Stimulated activated CD4-positive, alpha-beta T cell treated with anti-CD3 and anti-CD28 coated beads, Interleukin-15, amount 100 ng/mL, for 24 hours (primary cell): ENCODE measurements around the gene ACBD4.

Experiments used
- DNase-seq: peaks from one replicate; pipeline ENCODE4 v3.0.0-alpha.2; 2020

The ACBD4 gene

DNA sequence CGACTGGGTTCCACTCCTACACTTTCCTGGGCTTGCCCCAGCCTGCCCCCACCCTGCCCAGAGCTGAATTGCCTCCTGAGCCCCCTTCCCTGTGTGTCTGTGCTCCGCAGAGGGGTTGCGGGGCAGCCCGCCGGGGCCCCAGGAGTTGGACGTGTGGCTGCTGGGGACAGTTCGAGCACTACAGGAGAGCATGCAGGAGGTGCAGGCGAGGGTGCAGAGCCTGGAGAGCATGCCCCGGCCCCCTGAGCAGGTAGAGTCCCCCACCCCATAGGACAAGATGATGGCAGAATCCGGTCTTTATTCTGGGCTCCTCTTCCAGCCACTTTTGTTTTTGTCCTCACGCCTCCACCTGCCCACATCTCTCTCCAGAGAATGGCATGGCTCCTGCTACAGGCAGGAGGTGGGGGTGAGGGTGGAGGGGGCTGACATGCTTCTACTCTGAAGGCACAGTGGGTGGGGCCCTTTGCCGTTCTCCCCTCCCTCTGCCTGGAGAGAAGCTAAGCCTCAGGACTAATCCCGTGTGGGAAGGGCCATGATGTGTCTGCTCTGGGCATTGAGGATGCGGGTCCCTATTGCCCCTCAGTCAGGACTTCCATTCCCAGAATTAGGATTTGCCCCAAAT is 3.5 kb downstream of the ACBD4 start:
- DNase-seq = no peak

DNA sequence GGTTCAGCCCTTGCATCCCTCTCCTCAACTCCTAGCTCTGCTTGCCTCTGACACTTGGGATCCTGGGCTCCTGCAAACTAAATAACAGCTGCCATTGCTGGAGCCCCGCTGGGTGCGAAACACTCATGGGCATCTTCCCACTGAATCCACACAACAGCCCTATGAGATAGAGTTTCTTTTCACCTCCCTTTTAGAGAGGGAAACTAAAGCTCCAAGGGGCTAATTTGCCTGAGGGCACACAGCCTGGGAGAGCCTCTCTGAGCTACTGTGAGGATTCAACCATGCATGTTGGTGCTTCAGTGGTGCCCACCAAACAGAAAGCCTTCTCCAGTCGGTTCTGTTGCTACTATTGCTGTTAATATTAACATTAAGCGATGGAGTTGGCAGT is 4.0 kb downstream of the ACBD4 start:
- no peak for DNase-seq

DNA sequence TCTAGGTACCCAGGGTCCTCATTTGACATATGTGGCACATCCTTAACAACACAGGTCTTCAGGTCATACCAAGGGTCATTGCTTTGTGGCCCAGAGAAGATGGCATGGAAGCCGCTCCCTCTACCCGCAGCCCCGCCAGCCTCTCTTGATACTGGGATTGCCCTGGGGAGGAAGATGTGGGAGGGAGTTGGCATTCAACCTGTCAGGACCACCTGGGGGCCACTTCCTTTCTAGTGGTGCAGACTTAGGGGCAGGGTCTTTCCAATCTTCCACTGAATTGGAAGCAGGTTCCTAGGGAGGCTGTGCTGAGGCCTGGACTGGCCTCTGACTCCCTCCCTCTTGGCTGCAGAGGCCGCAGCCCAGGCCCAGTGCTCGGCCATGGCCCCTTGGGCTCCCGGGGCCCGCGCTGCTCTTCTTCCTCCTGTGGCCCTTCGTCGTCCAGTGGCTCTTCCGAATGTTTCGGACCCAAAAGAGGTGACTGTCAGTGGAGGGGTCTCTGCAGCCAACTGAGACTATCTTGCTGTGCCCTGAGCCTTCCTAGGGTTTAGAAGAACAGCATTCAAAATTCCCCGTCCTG is 7.7 kb downstream of the ACBD4 start:
- no peak for DNase-seq

DNA sequence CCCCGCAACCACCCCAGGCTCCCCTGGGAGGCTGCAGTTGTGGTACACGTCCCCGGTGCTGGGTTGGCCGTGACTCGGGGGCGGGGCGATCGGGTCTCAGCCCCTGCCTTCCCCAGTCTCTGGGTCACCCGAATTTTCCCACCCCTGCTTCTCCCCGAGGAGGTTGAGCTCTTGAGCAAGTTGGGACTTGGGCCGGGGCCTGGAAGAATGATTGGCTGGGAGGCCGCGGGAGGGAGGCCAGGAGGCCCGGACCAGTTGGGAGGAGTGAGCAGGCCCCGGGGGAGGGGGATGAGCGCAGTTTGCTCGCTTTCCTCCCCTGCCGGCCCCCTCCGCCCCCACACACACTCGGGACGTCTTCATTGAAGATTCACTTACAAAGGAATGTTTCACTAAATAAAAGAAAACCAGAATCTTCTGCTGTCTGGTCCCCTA is 8.3 kb downstream of the ACBD4 start:
- peak; percentile 51 for DNase-seq

DNA sequence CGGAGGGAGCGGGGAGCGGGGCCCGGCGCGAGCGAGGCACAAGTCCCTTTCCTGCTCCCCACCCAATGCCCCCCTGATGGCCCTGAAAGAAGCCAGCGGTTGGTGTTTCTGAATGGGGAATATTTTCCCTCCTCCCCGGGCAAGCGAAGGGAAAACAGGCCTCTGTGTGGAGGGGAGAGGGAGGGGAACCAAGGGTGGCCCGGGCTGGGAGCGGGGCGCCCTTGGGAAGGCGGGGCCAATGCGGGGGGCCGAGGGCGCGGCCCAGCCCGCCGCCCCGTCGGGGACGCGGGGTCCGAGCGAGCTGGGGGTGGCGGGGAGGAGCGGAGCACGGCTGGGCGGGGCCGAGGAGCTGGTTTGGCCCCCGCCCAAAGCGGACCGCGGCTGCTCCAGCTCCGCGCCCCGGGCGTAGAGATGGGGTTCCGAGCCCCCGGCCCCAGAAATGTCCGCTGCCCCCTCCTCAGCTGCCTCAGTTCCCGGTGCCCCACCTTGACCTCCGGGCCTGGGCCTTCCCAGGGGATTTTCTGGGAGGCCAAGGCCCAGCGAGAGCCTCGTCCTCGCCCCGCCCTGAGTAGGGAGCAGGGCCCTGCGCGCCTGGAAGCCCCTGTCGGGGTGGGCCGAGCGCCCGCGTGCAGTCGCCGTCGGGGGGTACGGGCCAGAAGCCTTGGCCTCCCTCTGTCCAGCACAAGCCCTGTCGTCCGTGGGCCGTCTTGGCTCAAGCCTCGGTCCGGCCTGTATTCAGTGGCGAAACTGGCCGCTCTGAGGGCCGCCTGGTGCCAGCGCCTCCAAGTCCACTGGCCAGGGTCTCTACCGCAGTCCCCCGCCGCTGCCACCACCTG is 8.9 kb downstream of the ACBD4 start:
- DNase-seq = peak; percentile 56

DNA sequence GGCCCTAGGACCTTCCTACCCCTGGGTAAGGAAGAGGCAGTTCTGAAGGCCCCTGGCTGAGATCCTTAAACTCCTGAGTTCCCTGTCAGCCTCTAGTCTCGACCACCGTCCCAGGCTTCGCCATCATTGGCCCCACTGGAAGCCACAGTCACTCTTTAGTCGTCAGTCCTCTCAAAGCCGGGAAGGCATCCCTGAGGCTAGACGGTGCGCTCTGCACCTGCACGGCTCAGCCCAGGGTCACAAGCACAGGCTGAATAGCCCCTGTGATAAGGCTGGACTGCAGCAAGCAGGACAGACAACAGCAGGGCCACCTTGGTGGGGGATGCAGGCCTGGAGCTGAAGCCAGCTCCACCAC is 9.5 kb downstream of the ACBD4 start:
- DNase-seq = no peak

DNA sequence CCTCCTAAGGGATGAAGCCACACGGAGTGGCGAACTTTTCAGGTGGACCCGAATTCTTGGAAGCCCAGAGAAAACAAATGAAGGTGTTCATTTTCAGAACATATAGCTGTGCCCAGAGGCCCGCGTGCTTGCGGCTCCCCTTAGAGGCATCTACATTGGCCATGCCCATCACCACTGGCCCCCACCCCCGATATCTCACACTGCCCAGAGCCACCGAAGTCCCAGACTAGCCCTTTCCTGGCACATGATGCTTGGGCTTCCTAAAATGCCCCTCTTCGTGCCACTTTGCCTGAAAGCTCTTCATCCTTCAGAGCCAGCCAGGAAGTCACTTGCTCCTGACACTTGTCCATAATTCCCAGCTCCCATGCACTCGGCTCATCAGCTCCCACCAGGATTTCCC is 10.7 kb downstream of the ACBD4 start:
- DNase-seq = no peak

DNA sequence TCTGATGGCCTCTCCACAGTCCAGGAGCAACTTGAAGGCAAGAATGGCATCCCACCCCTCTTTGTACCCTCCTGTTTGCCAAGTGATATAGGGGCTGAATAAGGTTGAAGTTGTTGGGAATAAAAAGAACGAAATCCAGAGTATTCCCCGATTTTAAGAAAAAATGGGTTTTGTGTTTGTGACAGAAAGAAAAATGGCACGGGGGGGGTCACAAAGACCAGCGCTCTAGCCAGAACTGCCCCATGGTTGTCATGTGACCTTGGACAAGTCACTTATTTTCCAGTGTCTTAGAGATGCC is 11.1 kb downstream of the ACBD4 start:
- no peak for DNase-seq

DNA sequence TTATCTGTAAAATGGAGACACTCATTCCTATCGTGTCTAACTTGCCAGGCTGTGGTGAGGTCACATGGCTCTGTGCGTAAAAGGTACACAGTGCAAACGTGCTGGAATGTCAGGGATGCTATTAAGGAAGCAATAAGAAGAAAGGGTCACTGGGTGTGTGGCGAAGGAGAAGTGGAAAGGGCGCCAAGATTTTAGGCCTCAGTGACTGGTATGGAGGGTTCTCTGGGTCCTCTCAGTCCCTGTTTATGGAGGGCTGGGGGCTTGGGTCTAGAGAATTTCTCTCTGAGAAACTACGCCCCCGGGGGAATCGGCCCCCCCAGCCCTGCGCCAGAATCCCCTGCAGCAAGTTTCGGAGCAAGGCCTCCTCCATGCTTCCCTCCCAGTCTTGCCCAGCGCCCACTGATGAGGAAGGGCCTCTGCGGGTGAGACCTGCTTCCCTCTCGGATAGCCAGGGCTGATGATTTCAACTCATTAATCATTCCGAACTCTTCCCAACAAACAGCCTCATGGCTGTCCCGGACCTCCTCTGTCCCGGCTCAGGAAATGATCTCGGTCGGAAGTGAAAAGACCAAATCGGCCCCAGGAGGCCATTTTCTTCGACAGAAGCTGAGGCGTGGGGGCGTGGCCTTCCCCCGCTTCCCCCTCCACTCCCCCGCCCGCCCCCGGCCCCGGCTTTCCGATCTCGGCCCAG is 11.5 kb downstream of the ACBD4 start:
- peak; percentile 25 for DNase-seq

DNA sequence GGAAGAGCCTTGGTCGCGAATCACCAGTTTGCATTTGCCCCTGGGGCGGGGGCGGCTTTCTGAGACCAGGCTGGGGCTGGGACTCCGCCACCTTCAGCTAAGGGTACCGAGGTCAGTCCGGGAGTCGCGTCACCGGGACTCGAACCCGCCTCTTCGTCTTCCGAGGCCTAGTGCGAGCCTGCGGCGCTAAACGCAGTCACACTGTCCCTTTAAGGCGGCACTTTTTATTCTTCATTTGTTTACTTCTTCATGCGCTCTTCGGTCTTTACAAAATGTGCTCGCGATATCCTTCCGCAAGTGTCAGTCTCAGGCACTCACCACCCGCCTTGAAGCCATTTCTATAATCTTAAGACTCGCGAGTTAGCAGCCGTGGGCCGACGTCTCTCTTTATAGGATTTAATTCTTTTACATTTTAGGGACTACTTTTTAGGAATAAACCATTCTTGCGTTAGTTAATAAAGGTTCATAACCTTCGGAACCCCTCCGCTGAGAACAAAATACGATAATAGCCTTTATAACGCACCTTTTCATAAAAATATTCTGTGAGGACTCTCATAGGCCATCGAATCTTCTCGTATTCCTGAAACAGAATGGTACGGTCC is 12.2 kb downstream of the ACBD4 start:
- DNase-seq = peak; percentile 86

DNA sequence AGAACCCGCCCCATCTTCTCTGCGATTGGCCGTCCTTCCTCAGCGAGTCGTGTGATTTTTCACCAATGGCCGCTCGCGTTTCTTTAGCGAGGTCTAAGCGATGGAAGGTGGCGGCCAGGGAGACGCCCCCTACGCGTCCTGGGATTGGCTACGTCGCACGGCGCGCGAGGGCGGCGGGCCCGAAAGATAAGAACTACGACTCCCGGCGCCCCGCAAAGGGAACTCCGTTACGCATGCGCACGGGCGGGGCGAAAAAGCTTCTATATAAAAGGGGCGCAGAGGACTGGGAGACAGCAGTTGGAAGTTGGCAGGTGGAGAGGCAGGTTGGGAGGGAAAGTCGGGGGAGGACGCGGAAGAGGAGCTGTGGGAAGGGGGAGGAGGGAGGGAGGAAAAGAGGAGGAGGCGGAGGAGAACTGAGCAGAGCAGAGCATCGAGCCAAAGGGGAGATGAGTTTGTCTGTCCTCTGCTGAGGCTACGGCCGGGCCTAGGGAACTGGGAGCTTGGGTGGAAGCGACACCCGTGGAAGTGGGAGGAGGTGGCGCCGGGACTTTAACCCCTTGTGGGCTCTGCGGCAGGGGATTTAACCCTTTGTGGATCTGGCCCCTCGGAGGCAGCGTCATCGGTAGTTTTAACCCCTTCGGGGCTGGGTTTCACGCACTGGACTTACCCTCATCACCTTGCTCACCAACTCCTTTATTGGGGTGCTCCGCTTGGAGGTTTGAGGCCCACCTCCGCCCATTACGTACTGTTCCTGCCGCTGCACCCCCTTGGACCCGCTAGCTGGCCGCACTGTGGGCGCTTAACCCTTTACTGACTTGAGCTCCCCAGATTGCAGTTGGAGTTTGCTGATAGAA is 12.9 kb downstream of the ACBD4 start, which contains the start of gene HEXIM1:
Gene HEXIM1, plus strand, starts transcription at position 293 of the 854 bp plus-strand sequence. CDS start 716 bp downstream, outside the sequence.
- peak; percentile 98 for DNase-seq

DNA sequence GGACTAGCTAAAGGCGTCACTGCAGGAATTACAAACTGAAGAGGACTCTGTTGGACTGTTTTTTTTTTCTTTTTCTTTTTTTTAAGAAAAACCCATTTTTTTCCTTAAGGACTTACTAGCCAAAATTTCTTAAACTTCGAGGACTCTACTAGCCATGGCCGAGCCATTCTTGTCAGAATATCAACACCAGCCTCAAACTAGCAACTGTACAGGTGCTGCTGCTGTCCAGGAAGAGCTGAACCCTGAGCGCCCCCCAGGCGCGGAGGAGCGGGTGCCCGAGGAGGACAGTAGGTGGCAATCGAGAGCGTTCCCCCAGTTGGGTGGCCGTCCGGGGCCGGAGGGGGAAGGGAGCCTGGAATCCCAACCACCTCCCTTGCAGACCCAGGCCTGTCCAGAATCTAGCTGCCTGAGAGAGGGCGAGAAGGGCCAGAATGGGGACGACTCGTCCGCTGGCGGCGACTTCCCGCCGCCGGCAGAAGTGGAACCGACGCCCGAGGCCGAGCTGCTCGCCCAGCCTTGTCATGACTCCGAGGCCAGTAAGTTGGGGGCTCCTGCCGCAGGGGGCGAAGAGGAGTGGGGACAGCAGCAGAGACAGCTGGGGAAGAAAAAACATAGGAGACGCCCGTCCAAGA is 13.7 kb downstream of the ACBD4 start:
- peak; percentile 82 for DNase-seq

DNA sequence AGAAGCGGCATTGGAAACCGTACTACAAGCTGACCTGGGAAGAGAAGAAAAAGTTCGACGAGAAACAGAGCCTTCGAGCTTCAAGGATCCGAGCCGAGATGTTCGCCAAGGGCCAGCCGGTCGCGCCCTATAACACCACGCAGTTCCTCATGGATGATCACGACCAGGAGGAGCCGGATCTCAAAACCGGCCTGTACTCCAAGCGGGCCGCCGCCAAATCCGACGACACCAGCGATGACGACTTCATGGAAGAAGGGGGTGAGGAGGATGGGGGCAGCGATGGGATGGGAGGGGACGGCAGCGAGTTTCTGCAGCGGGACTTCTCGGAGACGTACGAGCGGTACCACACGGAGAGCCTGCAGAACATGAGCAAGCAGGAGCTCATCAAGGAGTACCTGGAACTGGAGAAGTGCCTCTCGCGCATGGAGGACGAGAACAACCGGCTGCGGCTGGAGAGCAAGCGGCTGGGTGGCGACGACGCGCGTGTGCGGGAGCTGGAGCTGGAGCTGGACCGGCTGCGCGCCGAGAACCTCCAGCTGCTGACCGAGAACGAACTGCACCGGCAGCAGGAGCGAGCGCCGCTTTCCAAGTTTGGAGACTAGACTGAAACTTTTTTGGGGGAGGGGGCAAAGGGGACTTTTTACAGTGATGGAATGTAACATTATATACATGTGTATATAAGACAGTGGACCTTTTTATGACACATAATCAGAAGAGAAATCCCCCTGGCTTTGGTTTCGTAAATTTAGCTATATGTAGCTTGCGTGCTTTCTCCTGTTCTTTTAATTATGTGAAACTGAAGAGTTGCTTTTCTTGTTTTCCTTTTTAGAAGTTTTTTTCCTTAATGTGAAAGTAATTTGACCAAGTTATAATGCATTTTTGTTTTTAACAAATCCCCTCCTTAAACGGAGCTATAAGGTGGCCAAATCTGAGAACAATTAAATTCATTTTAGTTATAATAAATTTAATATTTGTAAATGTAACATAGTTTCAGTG is 14.5 kb downstream of the ACBD4 start:
- peak; percentile 65 for DNase-seq

DNA sequence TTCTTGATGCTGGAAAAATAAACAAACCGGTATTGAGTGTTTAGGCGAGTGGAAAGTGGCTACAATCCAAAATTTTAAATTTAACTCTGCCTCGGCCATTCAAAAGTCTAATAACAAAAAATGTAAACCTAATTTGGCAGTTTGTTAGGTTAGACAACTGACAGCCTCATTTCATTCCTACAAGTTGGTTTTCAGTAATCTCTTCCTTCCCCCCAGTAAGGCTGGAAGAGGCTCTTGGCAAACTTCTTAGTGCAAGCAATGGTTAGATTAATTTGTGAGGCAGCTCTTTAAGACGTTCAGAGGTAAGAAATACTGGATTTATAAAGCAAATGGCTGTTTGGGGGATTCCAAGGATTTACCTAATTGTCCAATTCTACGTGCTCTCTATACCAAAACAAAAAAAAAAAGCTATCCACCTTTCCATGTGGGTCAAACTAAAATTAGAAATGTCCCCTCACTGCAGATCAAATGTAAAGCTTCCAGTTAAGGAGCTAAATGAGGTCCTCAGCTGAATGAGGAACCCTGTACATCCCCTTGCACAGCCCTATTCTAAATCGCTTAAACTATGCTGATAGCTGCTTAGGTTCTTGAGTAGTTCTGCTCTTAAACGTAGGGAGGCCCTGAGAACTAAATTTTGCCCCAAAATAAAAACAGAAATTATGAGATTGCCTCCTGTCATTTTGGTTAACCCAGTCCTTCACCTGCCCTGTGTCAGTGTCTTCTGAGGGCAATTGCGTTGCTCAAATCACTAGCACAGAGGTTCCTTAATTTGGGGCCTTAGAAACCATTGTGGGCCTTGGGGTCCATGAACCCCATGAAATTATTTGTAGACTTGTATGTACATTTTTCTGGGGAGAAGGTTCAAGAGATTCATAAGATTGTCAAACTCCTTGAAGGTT is 15.7 kb downstream of the ACBD4 start:
- no peak for DNase-seq

DNA sequence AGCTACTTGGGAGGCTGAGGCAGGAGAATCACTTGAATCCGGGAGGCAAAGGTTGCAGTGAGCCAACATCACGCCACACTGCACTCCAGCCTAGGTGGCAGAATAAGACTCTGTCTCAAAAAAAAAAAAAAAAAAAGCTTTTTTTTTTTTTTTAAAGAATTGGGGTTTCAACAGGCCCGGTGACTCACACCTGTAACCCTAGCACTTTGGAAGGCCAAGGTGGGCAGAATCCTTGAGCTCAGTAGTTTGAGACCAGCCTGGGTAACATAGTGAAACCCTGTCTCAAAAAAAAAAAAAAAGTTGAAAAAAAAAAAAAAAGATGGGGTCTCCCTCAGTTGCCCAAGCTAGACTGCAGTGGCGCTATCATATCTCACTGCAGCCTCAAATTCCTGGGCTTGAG is 19.5 kb downstream of the ACBD4 start:
- DNase-seq = no peak

DNA sequence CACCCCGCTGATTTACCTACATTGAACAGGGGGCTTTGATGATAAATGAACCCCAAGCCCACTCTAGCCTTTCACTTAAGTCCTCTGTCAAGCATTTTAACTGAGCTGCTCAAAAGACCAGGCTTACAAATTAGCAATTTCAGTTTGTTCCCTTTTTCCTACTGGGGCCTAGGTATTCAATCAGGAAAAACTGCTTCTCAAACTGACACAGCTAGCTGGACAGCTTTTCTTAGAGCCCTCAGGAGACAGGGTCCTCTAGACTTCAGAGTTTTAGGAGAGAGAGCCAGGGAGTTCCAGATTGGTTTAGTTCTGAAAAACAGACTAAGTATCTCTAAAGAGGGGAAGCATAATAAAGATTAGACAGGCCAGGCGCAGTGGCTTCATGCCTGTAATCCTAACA is 20.0 kb downstream of the ACBD4 start:
- no peak for DNase-seq

DNA sequence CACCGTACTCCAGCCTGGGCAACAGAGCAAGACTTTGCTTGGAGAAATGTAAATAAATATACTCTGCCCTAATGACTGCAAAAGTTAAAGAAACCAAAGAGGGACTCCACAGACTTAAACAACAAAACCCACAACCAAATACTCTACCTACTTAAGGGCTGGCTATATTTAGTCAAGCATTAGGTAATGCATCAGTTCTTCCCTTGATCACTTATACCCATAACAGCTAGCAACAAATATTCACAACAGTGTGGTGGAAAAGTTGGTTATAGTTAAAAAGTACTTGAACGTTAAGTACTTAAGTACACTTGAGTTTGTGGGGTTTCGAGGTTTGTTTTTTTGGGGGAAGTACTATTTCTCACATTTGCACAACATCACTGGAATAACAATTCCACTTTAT is 20.8 kb downstream of the ACBD4 start:
- no peak for DNase-seq

DNA sequence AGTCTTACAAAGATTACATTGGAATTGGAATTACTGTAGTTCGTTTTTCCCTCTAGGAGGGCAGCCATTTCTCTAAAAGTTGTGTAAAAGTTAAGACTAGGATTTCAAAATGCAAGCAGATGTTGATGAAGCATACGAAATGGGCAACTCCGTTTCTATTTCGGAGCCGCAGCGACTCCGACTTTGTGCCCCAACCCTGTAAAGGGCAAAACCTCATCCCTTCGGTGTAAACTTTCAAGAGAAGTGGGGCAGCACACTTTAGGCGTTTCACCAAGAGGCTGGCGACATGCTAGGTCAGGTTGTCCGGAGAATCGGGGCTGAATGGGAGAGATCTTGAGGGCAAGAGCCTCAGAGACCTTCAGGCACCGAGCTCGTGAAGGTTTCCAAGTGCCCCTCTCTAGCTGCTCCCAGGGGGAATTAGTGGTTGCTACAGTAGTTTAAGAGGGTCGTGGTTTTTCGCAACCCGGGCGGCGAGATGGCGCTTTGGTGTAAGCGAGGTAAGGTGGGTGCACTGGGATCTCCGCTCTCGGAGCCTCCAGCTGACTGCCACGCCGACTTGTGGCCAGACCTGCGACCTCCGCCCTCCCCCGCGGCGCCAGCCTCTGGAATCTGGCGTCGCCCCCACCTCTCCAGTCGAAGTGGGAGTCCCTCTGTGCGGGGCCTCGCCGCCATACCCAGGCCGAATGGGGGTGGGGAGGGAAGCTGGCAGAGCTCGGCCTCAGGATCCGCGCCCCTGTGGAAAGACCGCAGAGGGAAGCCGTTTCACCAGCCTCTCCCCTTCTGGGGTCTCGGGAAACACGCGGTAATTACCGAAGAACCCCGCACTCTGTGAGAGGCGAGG is 25.2 kb downstream of the ACBD4 start:
- peak; percentile 63 for DNase-seq
